ENCODE results near the gene UBL4B. TPM values are rescaled to one million over a fixed set of nuclear protein-coding genes. Genes with fewer than 3 reads are reported as not detected.
A peak's percentile ranks its signal among the peaks of the same experiment; 100 is the strongest.

The UBL4B gene
- total RNA-seq, 1 donor from 2014 or later = not detected

DNA sequence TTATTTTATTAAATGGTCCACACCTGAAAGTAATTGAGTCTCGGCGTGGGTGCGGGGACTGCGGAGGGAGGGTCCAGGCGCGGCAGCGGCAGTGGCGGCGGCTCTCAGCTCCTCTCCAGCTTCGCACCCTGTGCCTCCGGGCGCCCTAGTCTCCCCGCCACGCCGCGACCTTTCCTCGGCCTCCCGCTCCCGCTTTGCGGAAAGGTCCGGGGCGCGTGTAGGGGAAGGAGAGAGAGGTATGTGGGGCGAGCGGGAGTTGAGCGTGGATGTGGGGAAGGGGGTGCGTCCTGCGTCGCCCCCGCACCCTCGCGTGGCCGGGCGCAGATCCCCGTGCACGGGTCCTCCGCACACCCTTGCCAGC lies 28.4 kb upstream of the UBL4B start:
- intact Hi-C loops (cut with DNase I) = no loop called here
- DNase-seq (ENCODE audit: missing footprints) (no peak), ATAC-seq (peak; percentile 38)

GRCh38 chr1:110084227-110085078 lies 27.8 kb upstream of the UBL4B start:
- intact Hi-C loops (cut with DNase I) = no loop called here
- peak; percentile 80 for DNase-seq (ENCODE audit: missing footprints)
- ATAC-seq = peak; percentile 80

DNA sequence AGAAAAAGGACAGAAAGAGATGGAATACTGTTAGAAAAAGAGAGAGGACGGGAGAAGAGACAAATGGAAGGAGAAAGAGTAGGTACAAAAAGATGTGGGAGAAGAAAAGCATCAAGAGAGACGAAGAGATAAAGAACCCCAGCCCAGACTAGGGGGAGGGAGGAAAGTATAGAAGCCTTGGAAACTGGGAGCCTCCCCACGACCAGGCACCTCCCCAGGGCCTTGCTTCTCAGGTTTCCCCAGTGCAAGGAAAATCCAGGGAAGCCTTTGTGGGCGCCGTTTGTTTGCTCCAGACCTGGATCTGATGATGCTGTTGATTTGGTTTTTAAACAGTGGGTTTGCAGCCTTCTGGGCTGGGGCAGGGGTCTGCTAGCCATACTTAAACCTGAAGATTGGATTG lies 26.6 kb upstream of the UBL4B start:
- no peak for ATAC-seq
- intact Hi-C loops (cut with DNase I) = no loop called here
- DNase-seq (ENCODE audit: missing footprints) = no peak

GRCh38 chr1:110086961-110087360 lies 25.3 kb upstream of the UBL4B start:
- no peak for DNase-seq (ENCODE audit: missing footprints)
- ATAC-seq = no peak
- intact Hi-C loops (cut with DNase I) = no loop called here

- DNase-seq (ENCODE audit: missing footprints) (no peak), ATAC-seq (peak; percentile 69)
- intact Hi-C loops (cut with DNase I) = no loop called here
Measured at GRCh38 chr1:110087812-110088738, 24.2 kb upstream of the UBL4B start.

DNA sequence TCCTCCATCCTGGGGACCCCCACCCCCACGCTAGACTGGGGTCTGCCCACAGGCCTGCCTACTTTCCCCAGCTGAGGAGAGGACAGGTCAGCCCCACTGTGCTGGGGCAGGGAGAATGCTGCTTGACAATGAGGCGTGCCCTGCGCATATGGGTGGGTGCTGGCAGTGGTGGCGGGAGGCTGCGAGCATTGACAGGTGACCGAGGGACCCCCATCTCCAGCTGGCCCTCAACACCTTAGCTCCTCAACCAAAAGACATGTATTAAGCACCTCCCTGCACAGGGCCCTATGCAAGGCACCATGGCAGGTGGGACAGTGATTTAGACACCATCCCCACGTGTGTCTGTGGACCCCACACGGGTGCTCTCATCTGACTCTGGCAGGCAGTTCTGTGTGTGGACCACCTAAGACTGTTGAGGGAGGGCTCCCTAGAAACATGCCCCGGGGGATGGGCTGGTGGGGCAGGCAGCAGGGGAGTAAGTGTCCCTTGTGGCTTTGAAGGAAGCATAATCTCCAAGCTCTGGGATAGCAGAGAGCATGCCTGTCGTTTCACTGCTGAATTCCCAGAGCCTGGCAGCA lies 23.4 kb upstream of the UBL4B start:
- ATAC-seq (no peak), DNase-seq (ENCODE audit: missing footprints) (no peak)
- intact Hi-C loops (cut with DNase I) = no loop called here

DNA sequence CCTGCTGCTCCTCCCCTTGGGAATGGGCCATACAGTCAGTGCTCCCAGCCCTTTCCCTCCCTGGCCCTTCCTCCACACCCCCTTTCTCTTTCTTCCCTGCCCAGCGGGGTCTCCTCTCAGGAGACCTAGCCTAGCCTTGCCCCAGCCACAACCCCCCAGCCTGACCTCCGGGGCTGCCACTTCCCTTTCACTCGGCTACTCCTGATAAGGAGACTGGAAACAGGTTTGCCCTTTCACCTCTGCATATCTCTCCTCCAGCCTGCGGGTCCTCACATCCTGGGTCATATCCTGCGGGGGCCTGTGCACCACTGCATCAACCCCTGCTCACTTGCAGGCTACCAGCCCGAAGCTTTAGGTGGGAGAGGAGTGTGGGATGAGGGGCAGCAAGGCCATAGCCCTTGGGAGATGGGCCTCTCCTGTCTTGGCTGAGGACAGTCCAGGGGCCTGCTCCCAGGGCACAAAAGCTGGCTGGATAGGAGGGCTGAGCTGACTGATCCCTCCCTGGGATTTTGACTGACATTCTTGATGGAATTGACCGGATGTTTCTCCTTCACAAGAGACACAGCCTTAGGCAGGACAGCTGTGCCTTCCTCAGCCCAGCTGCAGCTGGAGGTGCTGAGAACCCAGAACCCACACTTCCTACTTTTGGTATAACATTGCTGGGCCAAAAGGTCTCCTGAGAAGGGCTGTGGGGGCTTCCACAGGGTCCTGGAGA lies 22.5 kb upstream of the UBL4B start:
- ATAC-seq = peak; percentile 31
- DNase-seq (ENCODE audit: missing footprints) = no peak
- intact Hi-C loops (cut with DNase I) = no loop called here

DNA sequence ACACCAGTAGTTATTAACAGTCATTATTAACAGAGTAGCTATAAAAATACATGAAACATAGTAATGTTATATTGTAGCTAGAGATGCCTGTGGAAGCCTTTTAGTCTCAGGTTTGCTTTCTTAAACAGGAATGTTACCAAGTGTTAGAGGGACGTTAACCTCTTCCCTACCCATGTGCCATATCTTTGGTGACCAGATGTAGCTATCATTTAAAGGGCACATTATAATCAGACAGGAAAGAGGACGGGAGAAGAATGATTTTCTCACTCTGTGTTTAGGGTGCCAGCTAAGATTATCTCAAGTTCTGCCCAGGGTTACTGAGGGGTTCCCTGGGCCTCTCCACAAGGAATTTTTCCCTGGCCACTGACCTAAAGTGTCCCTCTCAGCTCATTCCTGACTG lies 20.9 kb upstream of the UBL4B start:
- ATAC-seq = no peak
- intact Hi-C loops (cut with DNase I) = no loop called here
- no peak for DNase-seq (ENCODE audit: missing footprints)

GRCh38 chr1:110091791-110092190 lies 20.5 kb upstream of the UBL4B start:
- intact Hi-C loops (cut with DNase I) = no loop called here
- ATAC-seq (no peak), DNase-seq (ENCODE audit: missing footprints) (no peak)

GRCh38 chr1:110092991-110093390 lies 19.3 kb upstream of the UBL4B start:
- ATAC-seq = no peak
- intact Hi-C loops (cut with DNase I) = no loop called here
- DNase-seq (ENCODE audit: missing footprints) = no peak

DNA sequence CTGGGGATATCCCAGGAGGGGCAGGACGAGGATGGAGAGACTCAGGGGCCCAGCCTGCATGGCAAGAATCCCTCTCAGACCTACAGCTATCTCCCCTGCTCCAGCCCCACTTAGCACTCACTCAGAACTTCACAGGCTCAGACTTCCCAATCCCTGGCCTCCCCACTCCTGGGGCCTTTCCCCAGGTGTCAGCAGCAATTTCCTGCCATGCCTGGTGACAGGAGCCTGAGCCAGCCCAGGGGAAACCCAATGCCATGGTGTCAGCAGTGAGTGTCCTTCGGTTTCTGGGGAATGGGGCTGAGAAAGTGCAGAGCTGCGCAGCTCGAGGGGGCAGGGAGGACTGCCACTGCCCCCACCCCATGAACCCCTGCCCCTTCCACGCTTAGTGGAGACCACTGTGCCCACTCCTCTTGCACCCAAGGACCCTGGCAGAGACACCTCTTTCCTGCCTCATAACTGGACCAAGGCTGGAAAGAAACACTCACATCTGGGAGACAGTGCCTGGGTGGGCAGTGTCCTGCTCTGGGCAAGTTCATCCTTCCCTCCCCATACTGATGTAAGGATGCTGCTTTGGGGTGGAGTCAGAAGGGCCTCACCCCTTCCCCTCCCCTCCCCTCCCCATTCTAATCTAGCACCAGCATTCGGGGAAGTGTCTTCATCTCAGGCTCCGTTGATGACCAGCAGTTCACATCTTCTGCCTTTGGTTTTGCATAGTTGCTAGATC lies 17.1 kb upstream of the UBL4B start:
- intact Hi-C loops (cut with DNase I) = no loop called here
- DNase-seq (ENCODE audit: missing footprints) = no peak
- ATAC-seq = no peak

- no peak for DNase-seq (ENCODE audit: missing footprints)
- intact Hi-C loops (cut with DNase I) = no loop called here
- ATAC-seq = no peak
Measured at GRCh38 chr1:110097507-110098221, 14.6 kb upstream of the UBL4B start.

- intact Hi-C loops (cut with DNase I) = no loop called here
- no peak for ATAC-seq
Measured at GRCh38 chr1:110098222-110099026, 13.8 kb upstream of the UBL4B start.

GRCh38 chr1:110100335-110100734 lies 11.9 kb upstream of the UBL4B start:
- DNase-seq (ENCODE audit: missing footprints) (no peak), ATAC-seq (no peak)
- intact Hi-C loops (cut with DNase I) = no loop called here

More at GRCh38 chr1:110098222-110099026, 13.8 kb upstream of the UBL4B start:
- no peak for DNase-seq (ENCODE audit: missing footprints)

GRCh38 chr1:110102081-110102480 lies 10.2 kb upstream of the UBL4B start:
- no peak for ATAC-seq
- DNase-seq (ENCODE audit: missing footprints) = peak; percentile 16
- intact Hi-C loops (cut with DNase I) = no loop called here

- peak; percentile 67 for ATAC-seq
- DNase-seq (ENCODE audit: missing footprints) = peak; percentile 51
- intact Hi-C loops (cut with DNase I) = no loop called here
Measured at GRCh38 chr1:110106013-110106941, 6.0 kb upstream of the UBL4B start.

Data from Right ventricle myocardium inferior (tissue), 1 donor.